Erythroblast (primary cell): ENCODE results near the gene CTPS2.
"Not testable (repeated sequence)": the region's sequence is repeated elsewhere in the genome, so short reads cannot be mapped to it uniquely, and the experiment has no call there.

Source experiments
- GATA1 ChIP-seq: IDR thresholded peaks from 2 replicates; pipeline ENCODE4 v1.6.1; 2011; ENCODE audit warnings: low read depth, mild to moderate bottlenecking, control low read depth, low read length, moderate library complexity
- POLR2A ChIP-seq: IDR thresholded peaks from 2 replicates; pipeline ENCODE4 v1.6.1; 2011; ENCODE audit warnings: mild to moderate bottlenecking, low read length

DNA sequence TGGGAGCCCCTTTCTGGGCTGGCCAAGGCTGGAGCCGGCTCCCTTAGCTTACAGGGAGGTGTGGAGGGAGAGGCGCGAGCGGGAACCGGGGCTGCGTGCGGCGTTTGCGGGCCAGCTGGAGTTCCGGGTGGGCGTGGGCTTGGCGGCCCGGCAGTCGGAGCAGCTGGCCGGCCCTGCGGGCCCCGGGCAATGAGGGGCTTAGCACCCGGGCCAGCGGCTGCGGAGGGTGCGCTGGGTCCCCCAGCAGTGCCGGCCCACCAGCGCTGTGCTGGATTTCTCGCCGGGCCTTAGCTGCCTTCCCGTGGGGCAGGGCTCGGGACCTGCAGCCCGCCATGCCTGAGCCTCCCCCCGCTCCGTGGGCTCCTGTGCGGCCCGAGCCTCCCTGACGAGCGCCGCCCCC is 137.1 kb downstream of the CTPS2 start:
- TF ChIP-seq POLR2A, GATA1: not testable (repeated sequence)
